ENCODE data around the gene MINDY4.

DNA sequence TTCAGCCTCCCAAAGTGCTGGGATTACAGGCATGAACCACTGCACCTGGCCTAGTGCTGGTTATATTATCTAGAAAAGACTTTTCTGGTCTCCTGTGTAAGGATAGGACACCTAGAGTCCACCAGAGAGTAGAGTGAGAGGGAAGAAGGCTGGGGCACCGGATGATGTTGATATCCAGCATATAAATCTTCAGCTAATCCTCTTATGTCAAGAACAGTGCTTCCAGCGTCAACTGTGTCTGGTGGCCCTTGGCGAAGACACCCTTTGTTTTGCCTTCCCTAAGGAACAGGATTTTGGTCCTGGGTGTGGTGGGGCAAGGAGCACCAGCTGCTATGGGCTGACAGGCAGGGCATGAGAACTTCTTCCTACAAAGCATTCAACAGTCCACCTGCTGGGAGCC, 35.6 kb upstream of the MINDY4 start:
- TF ChIP-seq, protein P1, sequence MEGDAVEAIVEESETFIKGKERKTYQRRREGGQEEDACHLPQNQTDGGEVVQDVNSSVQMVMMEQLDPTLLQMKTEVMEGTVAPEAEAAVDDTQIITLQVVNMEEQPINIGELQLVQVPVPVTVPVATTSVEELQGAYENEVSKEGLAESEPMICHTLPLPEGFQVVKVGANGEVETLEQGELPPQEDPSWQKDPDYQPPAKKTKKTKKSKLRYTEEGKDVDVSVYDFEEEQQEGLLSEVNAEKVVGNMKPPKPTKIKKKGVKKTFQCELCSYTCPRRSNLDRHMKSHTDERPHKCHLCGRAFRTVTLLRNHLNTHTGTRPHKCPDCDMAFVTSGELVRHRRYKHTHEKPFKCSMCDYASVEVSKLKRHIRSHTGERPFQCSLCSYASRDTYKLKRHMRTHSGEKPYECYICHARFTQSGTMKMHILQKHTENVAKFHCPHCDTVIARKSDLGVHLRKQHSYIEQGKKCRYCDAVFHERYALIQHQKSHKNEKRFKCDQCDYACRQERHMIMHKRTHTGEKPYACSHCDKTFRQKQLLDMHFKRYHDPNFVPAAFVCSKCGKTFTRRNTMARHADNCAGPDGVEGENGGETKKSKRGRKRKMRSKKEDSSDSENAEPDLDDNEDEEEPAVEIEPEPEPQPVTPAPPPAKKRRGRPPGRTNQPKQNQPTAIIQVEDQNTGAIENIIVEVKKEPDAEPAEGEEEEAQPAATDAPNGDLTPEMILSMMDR (IDR thresholded peaks at IDR 0.05 in 2 of 3, conservative IDR thresholded peaks at IDR 0.05 in 1 of 3; ENCODE audit: control insufficient read depth in 2 of 3, extremely low read depth in 1 of 3, insufficient read depth in 1 of 3, low read depth in 3 of 3, low read length in 3 of 3): no peak
- TF ChIP-seq SPI1 (IDR thresholded peaks at IDR 0.05; ENCODE audit: borderline replicate concordance, insufficient read depth, low read depth, low read length) (no peak), GABPA (IDR thresholded peaks at IDR 0.05; ENCODE audit: low read depth) (no peak), POLR2A (IDR thresholded peaks at IDR 0.05; ENCODE audit: low read depth, low read length) (no peak), FOXM1 (IDR thresholded peaks at IDR 0.05; ENCODE audit: low read depth, low read length) (no peak), MTA2 (IDR thresholded peaks at IDR 0.05; ENCODE audit: low read depth) (no peak), NR2C2 (IDR thresholded peaks at IDR 0.05; ENCODE audit: borderline replicate concordance, control insufficient read depth, insufficient read length, low read depth) (no peak), HDAC2 (IDR thresholded peaks at IDR 0.05) (no peak), CHD2 (IDR thresholded peaks at IDR 0.05; ENCODE audit: borderline replicate concordance, low read depth, low read length) (no peak), ZNF274 (IDR thresholded peaks at IDR 0.05; ENCODE audit: insufficient read depth, insufficient read length) (no peak), SREBF2 (IDR thresholded peaks at IDR 0.05; ENCODE audit: low read length) (no peak)
- TF ChIP-seq, protein P2, sequence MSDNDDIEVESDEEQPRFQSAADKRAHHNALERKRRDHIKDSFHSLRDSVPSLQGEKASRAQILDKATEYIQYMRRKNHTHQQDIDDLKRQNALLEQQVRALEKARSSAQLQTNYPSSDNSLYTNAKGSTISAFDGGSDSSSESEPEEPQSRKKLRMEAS (IDR thresholded peaks at IDR 0.05; ENCODE audit: low read depth, low read length): no peak
- TF ChIP-seq, protein P3, sequence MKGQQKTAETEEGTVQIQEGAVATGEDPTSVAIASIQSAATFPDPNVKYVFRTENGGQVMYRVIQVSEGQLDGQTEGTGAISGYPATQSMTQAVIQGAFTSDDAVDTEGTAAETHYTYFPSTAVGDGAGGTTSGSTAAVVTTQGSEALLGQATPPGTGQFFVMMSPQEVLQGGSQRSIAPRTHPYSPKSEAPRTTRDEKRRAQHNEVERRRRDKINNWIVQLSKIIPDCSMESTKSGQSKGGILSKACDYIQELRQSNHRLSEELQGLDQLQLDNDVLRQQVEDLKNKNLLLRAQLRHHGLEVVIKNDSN (IDR thresholded peaks at IDR 0.05; ENCODE audit: borderline replicate concordance, extremely low read length, insufficient read depth, low read depth, low read length): no peak
